Loucy (cell line): ENCODE measurements around the gene RGS12.

Source experiments
- CTCF ChIP-seq: fragments of 200-600 bp; sonication (generic); conservative IDR thresholded peaks from 2 replicates; pipeline ENCODE4 v1.5.1; 2014; ENCODE audit warnings: mild to moderate bottlenecking, antibody characterized with exemption, low read length
- EZH2phosphoT487 ChIP-seq: fragments of 200-600 bp; IDR thresholded peaks from 2 replicates; pipeline ENCODE4 v1.6.1; 2018; ENCODE audit warnings: antibody characterized with exemption, mild to moderate bottlenecking, moderate library complexity, borderline replicate concordance

- TF ChIP-seq CTCF (no peak), EZH2phosphoT487 (no peak)
Measured at GRCh38 chr4:3248178-3248480, 44.7 kb upstream of the RGS12 start.
